ENCODE results near the gene INPPL1.

DNA sequence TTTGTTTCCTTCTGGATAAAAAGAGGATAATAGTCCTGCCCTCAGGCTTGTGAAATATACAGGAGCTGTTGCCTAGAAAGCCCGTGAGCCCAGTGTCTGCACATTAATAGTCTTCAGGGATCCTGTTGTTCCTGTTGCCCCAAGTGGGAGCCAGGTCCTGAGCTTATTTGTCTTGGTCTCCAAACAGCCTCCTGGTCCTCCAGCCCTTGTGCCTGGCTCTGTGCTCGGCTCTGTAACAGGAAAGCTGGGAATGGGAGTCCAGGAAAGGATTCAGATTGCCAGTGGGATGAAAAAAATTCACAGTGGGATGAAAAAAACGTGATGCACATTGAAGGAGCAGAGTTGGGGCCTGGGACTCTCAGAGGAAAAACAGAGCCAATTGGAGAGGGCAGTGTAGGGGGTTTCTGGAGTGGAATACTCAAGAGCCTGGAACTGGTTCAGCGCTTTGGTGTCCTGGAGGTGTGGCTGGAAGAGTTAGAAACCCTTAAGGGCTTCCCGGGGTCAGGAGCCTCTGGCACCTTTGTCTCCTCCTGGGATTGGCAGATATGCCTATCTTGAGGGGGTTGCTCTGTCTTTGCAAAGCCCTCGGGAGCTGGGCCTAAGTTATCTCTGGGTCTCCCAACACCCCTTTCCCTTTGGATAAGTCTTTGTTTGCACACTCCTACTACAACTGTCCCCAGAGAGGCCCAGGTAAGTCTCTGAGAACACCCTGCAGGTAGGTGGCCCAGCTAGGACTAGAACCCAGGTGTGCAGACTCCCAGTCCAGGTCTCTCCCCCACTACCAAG, 2.3 kb upstream of the INPPL1 start:
- no peak for TF ChIP-seq SUZ12 (IDR thresholded peaks at IDR 0.05)
- no peak for TF ChIP-seq ELF4 (IDR thresholded peaks at IDR 0.05)
- TF ChIP-seq, protein P1, sequence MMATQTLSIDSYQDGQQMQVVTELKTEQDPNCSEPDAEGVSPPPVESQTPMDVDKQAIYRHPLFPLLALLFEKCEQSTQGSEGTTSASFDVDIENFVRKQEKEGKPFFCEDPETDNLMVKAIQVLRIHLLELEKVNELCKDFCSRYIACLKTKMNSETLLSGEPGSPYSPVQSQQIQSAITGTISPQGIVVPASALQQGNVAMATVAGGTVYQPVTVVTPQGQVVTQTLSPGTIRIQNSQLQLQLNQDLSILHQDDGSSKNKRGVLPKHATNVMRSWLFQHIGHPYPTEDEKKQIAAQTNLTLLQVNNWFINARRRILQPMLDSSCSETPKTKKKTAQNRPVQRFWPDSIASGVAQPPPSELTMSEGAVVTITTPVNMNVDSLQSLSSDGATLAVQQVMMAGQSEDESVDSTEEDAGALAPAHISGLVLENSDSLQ (IDR thresholded peaks at IDR 0.05): no peak
- TF ChIP-seq TARDBP (IDR thresholded peaks at IDR 0.05): no peak
- no peak for TF ChIP-seq FOXK2 (IDR thresholded peaks at IDR 0.05)
- no peak for TF ChIP-seq SP1 (IDR thresholded peaks at IDR 0.05)
- TF ChIP-seq L3MBTL2 (conservative IDR thresholded peaks at IDR 0.05): no peak

Data from HEK293T (cell line).